Neural cell (in vitro differentiated cells): Measurements from ENCODE around the gene PCNX2. TPM values are rescaled to one million over a fixed set of nuclear protein-coding genes. Genes with fewer than 3 reads are reported as not detected.

Experiments used
- H2AFZ ChIP-seq: fragments of 200-600, 300-800 bp; sonication (generic), shearing (Covaris generic); 2 replicates; pipeline ENCODE4 v1.6.0; 2014; ENCODE audit warnings: low read depth, mild to moderate bottlenecking, antibody characterized with exemption, low read length, moderate library complexity
- H3F3A ChIP-seq: fragments of 200-600 bp; shearing (Covaris generic); 2 replicates; pipeline ENCODE4 v1.6.1; 2016; ENCODE audit warnings: mild to moderate bottlenecking, moderate library complexity, mixed read lengths, antibody characterized with exemption, low read length; ENCODE audit not compliant: insufficient read depth, poor library complexity, severe bottlenecking
- H3K27ac ChIP-seq: fragments of 200-600, 300-800 bp; sonication (generic), shearing (Covaris generic); 2 replicates; pipeline ENCODE4 v1.5.1; 2014; ENCODE audit warnings: mild to moderate bottlenecking, low read length, moderate library complexity
- H3K27me3 ChIP-seq: fragments of 300-800, 200-600 bp; sonication (generic), shearing (Covaris generic); 2 replicates; pipeline ENCODE4 v1.6.0; 2014; ENCODE audit warnings: mild to moderate bottlenecking, low read depth, low read length, moderate library complexity; ENCODE audit not compliant: insufficient read depth
- H3K36me3 ChIP-seq: fragments of 300-800, 200-600 bp; sonication (generic), shearing (Covaris generic); 2 replicates; pipeline ENCODE4 v1.5.1; 2014; ENCODE audit warnings: mild to moderate bottlenecking, antibody characterized with exemption, low read length, moderate library complexity; ENCODE audit not compliant: insufficient read depth
- H3K4me2 ChIP-seq: fragments of 300-800, 200-600 bp; sonication (generic), shearing (Covaris generic); 2 replicates; pipeline ENCODE4 v1.6.0; 2014; ENCODE audit warnings: mild to moderate bottlenecking, low read length
- H3K4me3 ChIP-seq: fragments of 300-800, 200-600 bp; sonication (generic), shearing (Covaris generic); 2 replicates; pipeline ENCODE4 v1.5.1; 2014; ENCODE audit warnings: mild to moderate bottlenecking, low read length, moderate library complexity
- H3K79me2 ChIP-seq: fragments of 200-600 bp; shearing (Covaris generic); replicated peaks from 2 replicates; pipeline ENCODE4 v1.6.0; 2014; ENCODE audit warnings: mild to moderate bottlenecking, low read length, moderate library complexity; ENCODE audit not compliant: insufficient read depth
- H3K9ac ChIP-seq: fragments of 300-800, 200-600 bp; sonication (generic), shearing (Covaris generic); 2 replicates; pipeline ENCODE4 v1.6.1; 2016; ENCODE audit warnings: mild to moderate bottlenecking, low read length, mixed read lengths
- H3K9me2 ChIP-seq: fragments of 200-600 bp; shearing (Covaris generic); 2 replicates; pipeline ENCODE4 v1.6.1; 2016; ENCODE audit warnings: mild to moderate bottlenecking, low read length, mixed read lengths; ENCODE audit not compliant: insufficient read depth
- H3K9me3 ChIP-seq: fragments of 200-600, 300-800 bp; sonication (generic), shearing (Covaris generic); 2 replicates; pipeline ENCODE4 v1.6.1; 2016; ENCODE audit warnings: mild to moderate bottlenecking, mixed run types, low read length, moderate library complexity, mixed read lengths
- H4K20me1 ChIP-seq: fragments of 200-600 bp; shearing (Covaris generic); 2 replicates; pipeline ENCODE4 v1.6.1; 2016; ENCODE audit warnings: mild to moderate bottlenecking, mixed run types; ENCODE audit not compliant: insufficient read depth
- EP300 ChIP-seq: fragments of 450-650 bp; conservative IDR thresholded peaks from 2 replicates; pipeline ENCODE4 v1.6.1; 2014; ENCODE audit warnings: antibody characterized with exemption, mild to moderate bottlenecking, moderate library complexity; ENCODE audit not compliant: poor library complexity, severe bottlenecking
- EZH2 ChIP-seq: fragments of 200-600, 300-800 bp; shearing (Covaris generic), sonication (generic); IDR thresholded peaks from 2 replicates; pipeline ENCODE4 v1.6.1; 2014; ENCODE audit warnings: antibody characterized with exemption, low read length, borderline replicate concordance, mild to moderate bottlenecking; ENCODE audit not compliant: insufficient read depth, poor library complexity, severe bottlenecking
- MXI1 ChIP-seq: fragments of 450-650 bp; conservative IDR thresholded peaks from 2 replicates; pipeline ENCODE4 v1.6.1; 2014; ENCODE audit warnings: antibody characterized with exemption, mild to moderate bottlenecking; ENCODE audit not compliant: poor library complexity, severe bottlenecking
- POLR2AphosphoS5 ChIP-seq: IDR thresholded peaks from 2 replicates; pipeline ENCODE4 v1.6.1; 2012
- RAD21 ChIP-seq: fragments of 450-650 bp; conservative IDR thresholded peaks from 2 replicates; pipeline ENCODE4 v1.6.1; 2014; ENCODE audit warnings: antibody characterized with exemption, mild to moderate bottlenecking, moderate library complexity
- SMC3 ChIP-seq: fragments of 450-650 bp; conservative IDR thresholded peaks from 2 replicates; pipeline ENCODE4 v1.6.1; 2014; ENCODE audit warnings: antibody characterized with exemption, mild to moderate bottlenecking, moderate library complexity; ENCODE audit not compliant: poor library complexity
- polyA plus RNA-seq: library from polyadenylated mRNA; depleted of rRNA; stranded (reverse); fragments of >200 nt; gene quantifications from 2 replicates; pipeline ENCODE4 v1.2.3, GENCODE V29; 2014
- TF ChIP-seq, protein P1 (sequence below): fragments of 450-650 bp; IDR thresholded peaks from 2 replicates; pipeline ENCODE4 v1.5.1; 2014; ENCODE audit warnings: antibody characterized with exemption, mild to moderate bottlenecking, moderate library complexity; ENCODE audit not compliant: poor library complexity, severe bottlenecking
- TF ChIP-seq, protein P2 (sequence below): IDR thresholded peaks from 2 replicates; pipeline ENCODE4 v1.6.1; 2012; ENCODE audit warnings: borderline replicate concordance

The PCNX2 gene
- polyA plus RNA-seq, 1 donor from 2014 or later = 17.2 TPM

DNA sequence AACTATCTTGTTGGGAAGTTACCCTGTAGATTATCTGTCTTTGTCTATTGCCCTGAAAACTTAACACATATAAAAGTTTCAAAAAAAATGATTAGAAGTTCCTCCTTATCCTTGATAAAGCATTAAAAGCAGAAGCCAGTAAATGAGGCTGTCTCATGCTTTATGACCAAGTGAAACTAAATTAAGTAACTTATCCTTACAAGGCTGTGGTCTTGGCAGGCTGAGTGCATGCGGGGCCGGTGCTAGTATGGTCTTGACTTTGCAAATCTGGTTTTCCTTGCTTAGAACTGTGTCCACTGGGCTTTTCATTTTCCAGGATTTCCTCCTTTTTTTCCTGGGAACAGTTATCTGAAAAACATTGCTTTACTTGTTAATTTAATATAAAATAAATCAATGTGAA is 43.1 kb downstream of the PCNX2 start:
- Histone ChIP-seq H2AFZ (no peak overlapping the region), H4K20me1 (no peaks in the 10 kb centered on the region), H3K27me3 (no peaks in the 10 kb centered on the region), H3K27ac (no peak overlapping the region), H3F3A (no peaks in the 10 kb centered on the region), H3K9ac (no peak overlapping the region), H3K4me3 (no peak overlapping the region), H3K79me2 (no peaks in the 10 kb centered on the region), H3K4me2 (no peak overlapping the region), H3K9me2 (no peaks in the 10 kb centered on the region), H3K9me3 (no peaks in the 10 kb centered on the region), H3K36me3 (no peaks in the 10 kb centered on the region)
- TF ChIP-seq MXI1 = no peak
- TF ChIP-seq, protein P1, sequence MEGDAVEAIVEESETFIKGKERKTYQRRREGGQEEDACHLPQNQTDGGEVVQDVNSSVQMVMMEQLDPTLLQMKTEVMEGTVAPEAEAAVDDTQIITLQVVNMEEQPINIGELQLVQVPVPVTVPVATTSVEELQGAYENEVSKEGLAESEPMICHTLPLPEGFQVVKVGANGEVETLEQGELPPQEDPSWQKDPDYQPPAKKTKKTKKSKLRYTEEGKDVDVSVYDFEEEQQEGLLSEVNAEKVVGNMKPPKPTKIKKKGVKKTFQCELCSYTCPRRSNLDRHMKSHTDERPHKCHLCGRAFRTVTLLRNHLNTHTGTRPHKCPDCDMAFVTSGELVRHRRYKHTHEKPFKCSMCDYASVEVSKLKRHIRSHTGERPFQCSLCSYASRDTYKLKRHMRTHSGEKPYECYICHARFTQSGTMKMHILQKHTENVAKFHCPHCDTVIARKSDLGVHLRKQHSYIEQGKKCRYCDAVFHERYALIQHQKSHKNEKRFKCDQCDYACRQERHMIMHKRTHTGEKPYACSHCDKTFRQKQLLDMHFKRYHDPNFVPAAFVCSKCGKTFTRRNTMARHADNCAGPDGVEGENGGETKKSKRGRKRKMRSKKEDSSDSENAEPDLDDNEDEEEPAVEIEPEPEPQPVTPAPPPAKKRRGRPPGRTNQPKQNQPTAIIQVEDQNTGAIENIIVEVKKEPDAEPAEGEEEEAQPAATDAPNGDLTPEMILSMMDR = no peak
- TF ChIP-seq EZH2 = no peak

DNA sequence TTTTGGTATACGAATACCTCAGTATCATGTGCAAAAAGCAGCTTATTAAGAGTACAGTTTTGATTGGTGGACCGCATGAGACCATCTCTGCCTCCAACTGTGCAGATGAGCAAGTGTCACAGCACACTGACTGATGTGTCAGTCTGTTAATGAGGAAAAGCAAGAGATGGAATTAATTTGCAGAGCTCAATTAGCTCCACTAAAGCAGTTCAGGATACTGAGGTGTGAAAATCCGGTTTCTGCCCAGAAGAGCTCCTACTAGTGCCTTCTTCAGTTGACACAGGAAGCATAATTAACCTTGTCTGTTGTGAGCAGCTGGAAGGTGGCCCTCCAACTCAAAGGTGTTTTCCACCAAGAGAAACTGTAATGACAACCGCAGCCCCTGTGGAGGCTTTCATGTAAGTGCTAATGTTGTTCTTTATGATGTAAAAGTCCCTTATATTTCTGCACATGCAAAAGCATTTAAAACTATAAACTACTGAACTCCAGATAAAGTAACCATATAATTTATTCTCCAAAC is 44.3 kb downstream of the PCNX2 start:
- H3F3A ChIP-seq = no peaks in the 10 kb centered on the region

More for the DNA sequence above, 44.3 kb downstream of the PCNX2 start:
- no peak overlapping the region for H3K4me3 ChIP-seq
- no peaks in the 10 kb centered on the region for H3K27me3 ChIP-seq
- H3K27ac ChIP-seq = no peak overlapping the region
- no peak overlapping the region for H3K4me2 ChIP-seq
- H3K9ac ChIP-seq = no peak overlapping the region
- H3K9me3 ChIP-seq = no peaks in the 10 kb centered on the region
- no peaks in the 10 kb centered on the region for H4K20me1 ChIP-seq
- no peaks in the 10 kb centered on the region for H3K9me2 ChIP-seq
- H3K79me2 ChIP-seq = no peaks in the 10 kb centered on the region
- H2AFZ ChIP-seq = no peak overlapping the region
- no peaks in the 10 kb centered on the region for H3K36me3 ChIP-seq
- no peak for TF ChIP-seq SMC3
- TF ChIP-seq, protein P1 = no peak
- TF ChIP-seq EZH2 = no peak
- no peak for TF ChIP-seq RAD21
- no peak for TF ChIP-seq POLR2AphosphoS5
- no peak for TF ChIP-seq EP300
- TF ChIP-seq, protein P2, sequence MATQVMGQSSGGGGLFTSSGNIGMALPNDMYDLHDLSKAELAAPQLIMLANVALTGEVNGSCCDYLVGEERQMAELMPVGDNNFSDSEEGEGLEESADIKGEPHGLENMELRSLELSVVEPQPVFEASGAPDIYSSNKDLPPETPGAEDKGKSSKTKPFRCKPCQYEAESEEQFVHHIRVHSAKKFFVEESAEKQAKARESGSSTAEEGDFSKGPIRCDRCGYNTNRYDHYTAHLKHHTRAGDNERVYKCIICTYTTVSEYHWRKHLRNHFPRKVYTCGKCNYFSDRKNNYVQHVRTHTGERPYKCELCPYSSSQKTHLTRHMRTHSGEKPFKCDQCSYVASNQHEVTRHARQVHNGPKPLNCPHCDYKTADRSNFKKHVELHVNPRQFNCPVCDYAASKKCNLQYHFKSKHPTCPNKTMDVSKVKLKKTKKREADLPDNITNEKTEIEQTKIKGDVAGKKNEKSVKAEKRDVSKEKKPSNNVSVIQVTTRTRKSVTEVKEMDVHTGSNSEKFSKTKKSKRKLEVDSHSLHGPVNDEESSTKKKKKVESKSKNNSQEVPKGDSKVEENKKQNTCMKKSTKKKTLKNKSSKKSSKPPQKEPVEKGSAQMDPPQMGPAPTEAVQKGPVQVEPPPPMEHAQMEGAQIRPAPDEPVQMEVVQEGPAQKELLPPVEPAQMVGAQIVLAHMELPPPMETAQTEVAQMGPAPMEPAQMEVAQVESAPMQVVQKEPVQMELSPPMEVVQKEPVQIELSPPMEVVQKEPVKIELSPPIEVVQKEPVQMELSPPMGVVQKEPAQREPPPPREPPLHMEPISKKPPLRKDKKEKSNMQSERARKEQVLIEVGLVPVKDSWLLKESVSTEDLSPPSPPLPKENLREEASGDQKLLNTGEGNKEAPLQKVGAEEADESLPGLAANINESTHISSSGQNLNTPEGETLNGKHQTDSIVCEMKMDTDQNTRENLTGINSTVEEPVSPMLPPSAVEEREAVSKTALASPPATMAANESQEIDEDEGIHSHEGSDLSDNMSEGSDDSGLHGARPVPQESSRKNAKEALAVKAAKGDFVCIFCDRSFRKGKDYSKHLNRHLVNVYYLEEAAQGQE = no peak
